Endometrial microvascular endothelial cells (primary cell): ENCODE results near the gene SLC24A3. TPM values are rescaled to one million over a fixed set of nuclear protein-coding genes. Genes with fewer than 3 reads are reported as not detected.

Experiments
- in situ Hi-C: cut with HindIII; loops from 2 replicates; pipeline ENCODE4 v1.10.0; 2017; ENCODE audit warnings: low sequenced_read_pairs, low pct_unique_long_range_greater_than_20kb; ENCODE audit errors: inconsistent ontology term
- total RNA-seq: library from RNA; depleted of rRNA; stranded (reverse); fragments of >200 nt; gene quantifications from one replicate; pipeline ENCODE4 v1.2.3, GENCODE V29; 2015; ENCODE audit errors: inconsistent ontology term

Gene SLC24A3
- total RNA-seq, 1 donor from 2014 or later: not detected

DNA sequence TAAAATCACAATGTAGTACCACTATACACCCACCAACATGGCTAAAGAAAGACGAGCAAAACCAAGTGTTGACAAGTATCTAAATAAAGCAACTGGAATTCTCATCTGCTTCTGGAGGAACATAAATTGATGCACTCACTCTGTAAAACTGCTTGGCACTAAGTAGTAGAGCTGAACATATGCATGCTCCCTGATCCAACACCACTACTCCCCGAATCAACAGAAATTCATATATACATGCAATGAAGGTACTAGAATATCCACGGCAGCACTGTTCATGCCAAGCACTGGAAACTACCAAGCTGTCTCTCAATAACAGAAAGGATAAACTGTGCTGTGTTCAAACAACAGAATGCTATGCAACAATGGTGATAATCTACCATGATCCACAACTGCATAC lies 326.1 kb downstream of the SLC24A3 start:
- in situ Hi-C loops: no loop called here

- in situ Hi-C loops: no loop called here
These were observed 326.7 kb downstream of the SLC24A3 start for GRCh38 chr20:19539191-19539590.

DNA sequence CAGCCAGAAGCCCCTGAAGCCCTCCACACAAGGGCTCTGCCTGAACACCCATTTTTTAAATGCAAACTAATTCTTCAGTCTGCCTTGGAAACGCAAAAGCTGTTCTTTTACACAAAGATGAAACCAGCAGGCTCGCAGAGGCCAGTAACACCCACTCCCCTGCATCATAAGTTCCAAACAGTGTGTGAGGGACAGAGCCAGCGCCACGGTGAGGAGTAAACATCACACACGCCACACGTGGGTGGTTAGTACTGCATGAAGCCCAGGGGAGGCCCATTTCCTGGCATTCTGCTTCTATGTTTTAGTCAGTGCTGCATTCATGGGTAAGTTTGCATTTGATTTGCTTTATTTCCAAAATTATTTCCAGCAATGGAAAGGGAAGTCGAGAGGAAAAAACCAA lies 327.9 kb downstream of the SLC24A3 start:
- in situ Hi-C loops: no loop called here

- in situ Hi-C loops: no loop called here
These were observed 330.7 kb downstream of the SLC24A3 start for GRCh38 chr20:19543101-19543500.

DNA sequence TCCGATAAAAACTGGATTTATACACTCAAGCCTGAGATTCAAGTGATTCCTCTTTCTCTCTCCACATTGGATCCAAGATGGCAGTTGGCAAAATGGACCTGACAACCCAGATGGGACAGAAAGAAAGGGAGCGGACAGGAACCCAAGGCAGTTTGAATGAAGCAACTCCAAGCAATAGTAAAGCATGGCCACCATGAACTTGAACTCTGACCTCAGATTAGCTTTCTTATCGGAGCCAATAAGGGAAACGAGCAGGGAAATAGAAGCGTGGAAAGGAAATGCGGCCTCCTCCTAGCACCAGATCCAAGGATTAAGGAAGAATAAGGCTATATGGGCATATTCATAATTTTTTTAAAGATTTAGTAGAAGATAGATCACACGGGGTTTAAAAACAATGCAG lies 332.2 kb downstream of the SLC24A3 start:
- in situ Hi-C loops: no loop called here

GRCh38 chr20:19546648-19547047 lies 334.2 kb downstream of the SLC24A3 start:
- in situ Hi-C loops: no loop called here

DNA sequence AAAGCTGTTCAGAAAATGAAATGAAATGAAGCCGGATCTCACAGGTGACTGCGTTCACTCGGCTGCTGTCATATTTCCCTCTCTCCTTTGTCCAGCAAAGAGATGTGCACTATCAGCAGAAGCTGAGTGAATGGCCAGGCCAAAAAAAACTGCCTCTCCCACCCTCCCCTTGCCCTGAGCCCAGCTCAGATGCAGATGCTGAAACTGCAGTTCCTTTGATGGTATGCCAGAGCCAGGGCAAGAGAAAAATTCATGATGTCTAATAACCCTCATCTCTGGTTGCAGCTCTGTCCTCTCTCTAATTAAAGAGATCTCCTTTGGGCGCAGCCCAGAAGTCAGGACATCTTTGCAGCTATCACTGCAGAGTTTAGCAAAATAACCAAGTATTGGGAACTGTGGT lies 335.1 kb downstream of the SLC24A3 start:
- in situ Hi-C loops: no loop called here

DNA sequence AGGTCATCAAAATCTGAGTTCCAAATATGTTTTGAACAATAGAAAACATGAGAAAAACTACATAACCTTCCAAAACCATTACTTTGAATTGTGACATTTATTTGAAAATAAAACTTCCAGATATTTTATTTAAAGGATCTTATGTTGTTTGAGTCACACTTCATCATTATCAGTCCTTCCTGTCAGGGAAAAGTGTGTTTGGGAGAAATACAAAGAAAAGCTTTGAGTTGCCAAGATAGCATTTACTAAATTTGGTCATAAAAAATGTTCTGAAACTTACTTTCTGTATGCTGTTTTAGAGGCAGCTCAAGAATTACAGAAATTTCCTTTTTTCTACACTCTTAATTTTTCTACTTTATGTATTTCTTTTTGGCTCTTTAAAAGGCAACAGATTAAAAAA lies 337.5 kb downstream of the SLC24A3 start:
- in situ Hi-C loops: no loop called here

- in situ Hi-C loops: no loop called here
These were observed 340.1 kb downstream of the SLC24A3 start for GRCh38 chr20:19552221-19553180.

DNA sequence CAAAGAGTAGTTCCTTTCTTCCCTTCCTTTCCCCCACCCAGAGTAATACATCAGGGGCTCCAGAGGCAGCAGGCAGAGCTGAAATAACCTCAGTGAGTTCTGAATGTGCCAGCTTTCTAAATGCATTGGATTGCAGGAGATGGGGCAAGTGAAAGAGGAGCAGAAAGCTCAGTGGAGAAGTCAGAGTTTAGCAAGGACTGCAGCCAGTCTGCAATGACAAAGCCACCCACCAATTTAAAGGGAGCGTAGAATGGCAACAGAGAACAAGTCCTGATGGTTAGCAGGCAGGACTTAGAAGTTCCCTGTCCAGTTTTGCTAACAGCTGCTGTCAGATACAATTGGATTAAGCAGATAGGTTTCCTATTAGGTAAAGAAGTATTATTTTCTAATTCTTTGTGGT lies 342.2 kb downstream of the SLC24A3 start:
- in situ Hi-C loops: no loop called here

GRCh38 chr20:19555726-19556125 lies 343.3 kb downstream of the SLC24A3 start:
- in situ Hi-C loops: no loop called here

- in situ Hi-C loops: no loop called here
These were observed 344.8 kb downstream of the SLC24A3 start for GRCh38 chr20:19557291-19557690.

DNA sequence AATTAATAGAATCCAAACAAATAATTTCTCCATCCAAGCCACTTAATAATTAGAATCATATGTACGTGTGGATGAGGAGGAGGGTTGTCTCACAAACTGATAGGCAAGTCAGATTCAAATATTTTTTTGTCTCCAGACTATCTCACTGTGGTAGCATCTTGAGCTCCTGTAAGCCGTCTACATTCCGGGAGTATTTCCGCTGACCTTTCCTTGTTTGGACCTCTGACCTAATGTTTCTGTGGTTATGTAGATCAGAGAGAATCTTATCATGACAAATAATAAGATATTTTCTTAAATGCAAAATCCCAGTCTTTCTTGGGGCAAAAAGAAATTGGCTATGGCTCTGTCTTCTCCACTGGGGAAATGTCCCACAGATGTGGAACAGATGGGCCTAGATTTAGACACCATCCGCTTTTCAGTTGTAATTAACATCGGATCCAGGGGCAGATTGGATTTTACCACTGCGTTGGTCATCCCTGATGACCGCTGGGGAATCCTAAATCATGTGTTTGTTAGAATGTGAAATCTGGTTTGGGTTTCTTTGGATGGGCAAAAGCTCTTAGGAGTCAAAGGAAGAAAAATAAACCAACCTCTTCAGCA lies 348.5 kb downstream of the SLC24A3 start:
- in situ Hi-C loops: no loop called here

DNA sequence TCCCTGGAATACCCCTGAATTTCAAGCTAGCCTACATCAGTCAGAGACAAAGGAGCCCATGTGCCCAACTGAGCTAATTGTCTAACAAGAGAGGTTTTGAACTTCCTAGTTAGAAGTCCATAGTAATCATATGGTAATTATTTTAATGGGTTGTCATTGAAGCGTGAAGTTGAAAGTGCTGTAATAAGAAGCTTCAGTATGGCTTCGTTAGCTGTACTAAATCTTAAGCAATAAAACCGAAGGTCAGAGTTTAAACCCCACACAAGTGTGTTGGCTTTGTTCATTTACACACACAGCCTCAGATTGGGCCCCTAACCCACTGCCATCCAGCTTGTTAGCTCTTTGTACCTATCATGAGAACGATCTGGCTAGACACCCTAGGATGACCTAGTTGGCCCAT lies 350.0 kb downstream of the SLC24A3 start:
- in situ Hi-C loops: no loop called here

DNA sequence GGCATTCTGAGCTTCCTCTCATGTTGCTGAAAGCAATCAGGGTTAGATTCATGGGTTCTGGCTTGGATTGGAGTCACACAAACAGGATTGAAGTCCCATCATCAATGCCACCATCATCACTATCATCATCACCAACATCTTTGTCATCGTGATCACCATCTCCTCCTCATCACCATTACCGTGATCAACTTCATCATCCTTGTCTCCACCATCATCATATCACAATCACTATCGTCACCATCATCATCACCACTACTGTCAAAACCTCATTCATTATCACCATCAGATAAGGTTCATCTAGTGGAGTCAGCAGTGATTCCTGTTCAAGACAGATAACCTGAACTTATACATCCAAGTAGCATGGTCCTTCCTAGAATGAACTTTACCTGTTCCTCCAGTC lies 351.8 kb downstream of the SLC24A3 start:
- in situ Hi-C loops: no loop called here

DNA sequence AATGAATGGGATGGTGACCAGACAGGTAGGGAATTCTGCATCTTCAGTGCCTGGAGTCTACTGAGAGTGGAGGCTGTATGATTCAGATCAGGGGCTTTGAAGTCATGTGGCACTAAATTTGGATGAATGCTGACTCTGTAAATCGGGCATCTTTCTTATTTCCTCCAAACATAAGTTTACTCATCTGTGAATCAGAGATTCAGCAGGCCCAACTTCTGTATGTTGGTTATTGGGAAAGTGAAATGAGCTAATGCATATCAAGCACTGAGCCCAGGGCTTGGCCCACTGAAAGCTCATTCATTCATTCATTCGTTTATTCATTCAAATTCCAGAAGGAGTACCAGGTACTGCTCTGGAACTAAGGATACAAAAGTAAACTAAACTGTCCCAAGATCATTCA lies 353.3 kb downstream of the SLC24A3 start:
- in situ Hi-C loops: no loop called here

DNA sequence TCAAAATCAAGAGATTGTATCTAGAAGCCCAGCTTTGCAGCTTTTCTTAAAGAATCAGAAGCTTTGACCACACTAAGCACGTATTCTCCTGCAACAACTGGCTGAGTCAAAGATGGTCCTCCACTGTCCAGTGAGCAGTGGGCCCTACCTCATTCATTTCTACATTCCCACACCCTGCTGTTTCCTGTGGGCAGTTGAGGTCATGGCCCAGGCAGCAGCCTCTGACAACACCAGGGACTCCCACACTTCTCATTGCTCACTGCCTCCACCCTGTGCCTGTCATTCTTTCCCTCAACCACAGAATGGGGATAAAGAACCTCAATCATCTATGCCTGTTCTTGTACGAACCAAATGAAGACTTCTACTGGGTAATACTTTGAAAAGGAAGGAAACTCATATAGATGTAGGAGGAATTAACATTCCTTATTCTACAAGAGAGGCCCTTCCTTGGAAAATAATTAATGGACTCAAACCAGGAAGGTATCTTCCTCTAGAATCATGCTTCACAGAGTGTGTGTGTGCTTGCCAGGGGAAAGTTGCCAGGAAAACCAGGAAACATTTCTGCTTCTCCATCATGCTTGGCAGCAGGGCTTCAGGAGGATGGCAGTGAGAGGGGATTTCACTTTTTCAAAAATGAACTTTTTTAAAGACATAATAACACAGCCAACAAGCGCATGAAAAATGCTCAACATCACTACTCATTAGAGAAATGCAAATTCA lies 353.9 kb downstream of the SLC24A3 start:
- in situ Hi-C loops: no loop called here

- in situ Hi-C loops: no loop called here
These were observed 355.7 kb downstream of the SLC24A3 start for GRCh38 chr20:19568128-19568527.

- in situ Hi-C loops: no loop called here
These were observed 359.6 kb downstream of the SLC24A3 start for GRCh38 chr20:19571996-19572395.

GRCh38 chr20:19577692-19578091 lies 365.2 kb downstream of the SLC24A3 start:
- in situ Hi-C loops: no loop called here
